GM12878 (cell line): ENCODE results near the gene ANKRD40CL. TPM values are rescaled to one million over a fixed set of nuclear protein-coding genes. Genes with fewer than 3 reads are reported as not detected.

Source experiments
- ATAC-seq: fragments of 200-7000 bp; cut with Tn5 transposase; 3 replicates; pipeline ENCODE4 v1.9.1; 2020; ENCODE audit warnings: mild to moderate bottlenecking, moderate library complexity
- BruUV-seq: library from RNA; stranded (reverse); fragments of 400-500 nt; replicated peaks from 2 replicates; lab custom pipeline; 2021; lab: Mats Ljungman, UMichigan
- CTCF ChIA-PET: fragments of 300-600 bp; sonication (Branson Sonifier 250); formaldehyde crosslinking; extraction: SDS; loops from one replicate; lab custom pipeline; 2021; ENCODE audit warnings: inconsistent platforms; lab: Yijun Ruan, JAX
- POLR2A ChIA-PET: fragments of 350-600 bp; formaldehyde crosslinking; extraction: SDS; loops from one replicate; lab custom pipeline; 2021; ENCODE audit warnings: inconsistent platforms; lab: Charles Lee
- RAD21 ChIA-PET: fragments of 300-600 bp; sonication (Branson Sonifier 250); formaldehyde crosslinking; loops from one replicate; lab custom pipeline; 2023; ENCODE audit warnings: antibody characterized with exemption; ENCODE audit not compliant: unreplicated experiment; lab: Charles Lee
- SMC1A ChIA-PET: fragments of 300-600 bp; sonication (Branson Sonifier 250); formaldehyde crosslinking; loops from one replicate; lab custom pipeline; 2023; ENCODE audit not compliant: unreplicated experiment, uncharacterized antibody; lab: Charles Lee
- DNase-seq: peaks from one replicate; pipeline ENCODE4 v3.0.0-alpha.2; 2011; ENCODE audit warnings: low read depth, low spot score
- FAIRE-seq: peaks from 3 replicates; lab custom pipeline; 2011; peaks lifted over from hg19 to GRCh38; lab: Jason Lieb, UNC
- H2AFZ ChIP-seq: 2 replicates; pipeline ENCODE4 v1.6.0; 2011; ENCODE audit warnings: low read depth, low read length, control low read depth; ENCODE audit not compliant: control insufficient read depth
- H3K27ac ChIP-seq: 2 replicates; pipeline ENCODE4 v1.5.1; 2011; ENCODE audit warnings: control low read depth; ENCODE audit not compliant: control insufficient read depth, insufficient read depth
- H3K27me3 ChIP-seq, 2 experiments: replicated peaks in 1 of 2; 2 replicates each; pipeline versions ENCODE4 v1.6.0 to v1.6.1; 2011; ENCODE audit warnings: low read length in 1 of 2; ENCODE audit not compliant: control insufficient read depth in 2 of 2, insufficient read depth in 2 of 2
- H3K36me3 ChIP-seq, 2 experiments: 2 replicates each; pipeline ENCODE4 v1.5.1; 2011; ENCODE audit warnings: low read length in 1 of 2; ENCODE audit not compliant: control insufficient read depth in 2 of 2, insufficient read depth in 2 of 2
- H3K4me1 ChIP-seq: 2 replicates; pipeline ENCODE4 v1.6.1; 2011; ENCODE audit warnings: mild to moderate bottlenecking, low read length, moderate library complexity, mixed read lengths; ENCODE audit not compliant: control insufficient read depth, insufficient read depth
- H3K4me2 ChIP-seq: 2 replicates; pipeline ENCODE4 v1.6.0; 2011; ENCODE audit warnings: control low read depth; ENCODE audit not compliant: control insufficient read depth, insufficient read depth
- H3K4me3 ChIP-seq: fragments of 200-600 bp; sonication (generic); 2 replicates; pipeline ENCODE4 v1.5.1; 2016
- H3K79me2 ChIP-seq: 2 replicates; pipeline ENCODE4 v1.6.0; 2011; ENCODE audit warnings: low read length; ENCODE audit not compliant: control insufficient read depth, insufficient read depth
- H3K9ac ChIP-seq: 2 replicates; pipeline ENCODE4 v1.8.0; 2011; ENCODE audit warnings: low read length, control low read depth, mixed read lengths; ENCODE audit not compliant: control insufficient read depth, insufficient read depth
- H3K9me3 ChIP-seq: replicated peaks from 3 replicates; pipeline ENCODE4 v1.5.1; 2011; ENCODE audit warnings: mild to moderate bottlenecking, low read length; ENCODE audit not compliant: control insufficient read depth, insufficient read depth
- H4K20me1 ChIP-seq: 2 replicates; pipeline ENCODE4 v1.6.0; 2011; ENCODE audit not compliant: control insufficient read depth, insufficient read depth
- ASH2L ChIP-seq: fragments of 300-600, 200-600 bp; sonication (generic); IDR thresholded peaks from 2 replicates; pipeline ENCODE4 v1.6.1; 2017; ENCODE audit warnings: low read depth, mild to moderate bottlenecking, borderline replicate concordance
- CHD1 ChIP-seq: IDR thresholded peaks from 2 replicates; pipeline ENCODE4 v1.6.1; 2012; ENCODE audit warnings: low read depth, low read length, improper control_type of control experiment
- EP300 ChIP-seq, 2 experiments: fragments of 150-350 bp in 1 of 2; IDR thresholded peaks; 2 replicates each; pipeline ENCODE4 v1.6.1; 2011 to 2012; ENCODE audit warnings: low read depth in 2 of 2, low read length in 2 of 2, borderline replicate concordance in 1 of 2, improper control_type of control experiment in 1 of 2, inconsistent platforms in 1 of 2; ENCODE audit not compliant: control insufficient read depth in 1 of 2
- GABPA ChIP-seq: IDR thresholded peaks from 2 replicates; pipeline ENCODE4 v1.6.1; 2014; ENCODE audit warnings: antibody characterized with exemption, low read depth, mild to moderate bottlenecking, inconsistent platforms
- SIN3A ChIP-seq: IDR thresholded peaks from 2 replicates; pipeline ENCODE4 v1.6.1; 2012; ENCODE audit warnings: low read depth, low read length, improper control_type of control experiment
- WGBS: methylation state at CpG from one replicate; pipeline ENCODE4 v1.1.6; 2016; ENCODE audit warnings: low lambda C conversion rate; ENCODE audit not compliant: insufficient replicate concordance, insufficient coverage; ENCODE audit errors: missing lambda C conversion rate; 5-methylcytosine and 5-hydroxymethylcytosine counted together
- in situ Hi-C: fragments of 300-500 bp; cut with MboI; formaldehyde crosslinking; loops from 9 replicates; pipeline ENCODE4 v1.14.3; 2018; ENCODE audit warnings: mixed read lengths
- intact Hi-C: fragments of 100-400 bp; cut with micrococcal nuclease; formaldehyde crosslinking; loops from one replicate; pipeline ENCODE4 v1.14.2; 2022; ENCODE audit not compliant: unreplicated experiment
- polyA plus RNA-seq, 11 experiments: library from polyadenylated mRNA; depleted of rRNA in 4 of 11; unstranded in 6 of 11; stranded (reverse) in 5 of 11; fragments of >200 nt; fragmentation: Nextera tagmentation in 4 of 11; fragmentation: Illumina TruSeq in 1 of 11; extraction: Ambion mirVana in 4 of 11; extraction: Trizol in 1 of 11; gene quantifications; 1 replicate in 1 of 11; 2 replicates in 10 of 11; pipeline versions ENCODE4 v1.2.1 to v1.2.3, GENCODE V29; 2011 to 2016; ENCODE audit warnings: inconsistent platforms in 2 of 11, missing spikeins in 2 of 11, low read depth in 1 of 11
- total RNA-seq, 4 experiments: library from RNA; depleted of rRNA in 3 of 4; stranded (reverse); fragments of >200 nt in 3 of 4; fragmentation: Illumina TruSeq in 1 of 4; extraction: Trizol in 1 of 4; gene quantifications; 2 replicates each; pipeline versions ENCODE4 v1.2.1 to v1.2.3, GENCODE V29; 2013 to 2021
- TF ChIP-seq, protein P1 (sequence below), 3 experiments: IDR thresholded peaks in 2 of 3; conservative IDR thresholded peaks in 1 of 3; 2 replicates each; pipeline ENCODE4 v1.5.1; 2011; ENCODE audit warnings: low read depth in 3 of 3, low read length in 3 of 3, mild to moderate bottlenecking in 3 of 3, control low read depth in 2 of 3, moderate library complexity in 2 of 3, inconsistent platforms in 1 of 3, mixed read lengths in 1 of 3; ENCODE audit not compliant: control insufficient read depth in 2 of 3, insufficient read depth in 1 of 3; ENCODE audit errors: extremely low read depth in 1 of 3

Gene ANKRD40CL
- total and polyA plus RNA-seq, 10 of the 15 experiments (the other 5 are each of a cell fraction or from before 2014, with no cell fraction given) = not detected

DNA sequence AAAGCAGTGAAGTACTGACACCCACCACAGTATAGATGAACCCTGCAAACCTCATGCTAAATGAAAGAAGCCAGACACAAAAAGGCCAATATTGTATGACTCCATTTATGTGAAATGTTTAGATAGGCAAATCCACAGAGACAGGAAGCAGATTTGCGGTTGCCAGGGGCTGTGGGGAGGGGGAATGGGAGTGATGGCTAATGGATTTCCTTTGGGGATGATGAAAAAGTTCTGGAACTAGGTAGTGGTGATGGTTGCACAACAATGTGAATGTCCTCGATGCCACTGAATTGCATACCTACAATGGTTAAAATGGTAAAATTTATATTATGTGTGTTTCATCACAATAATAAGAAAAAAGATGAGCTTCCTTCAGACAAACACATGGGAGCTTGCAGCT, 39.7 kb upstream of the ANKRD40CL start (continued):
- TF ChIP-seq ASH2L = no peak
- no peak for TF ChIP-seq CHD1
- TF ChIP-seq EP300 (IDR thresholded peaks at IDR 0.05; ENCODE audit: borderline replicate concordance in 1 of 2, control insufficient read depth in 1 of 2, low read depth in 2 of 2, low read length in 2 of 2) = no peak

- RAD21 ChIA-PET = no interaction called here
- intact Hi-C loops = no loop called here
- FAIRE-seq (no peak), DNase-seq (no peak), ATAC-seq (no peak)
- no peak overlapping the region for H3K4me3 ChIP-seq
- no TSS peak for BruUV-seq
- H3K4me1 ChIP-seq = no peaks in the 10 kb centered on the region
- no peak overlapping the region for H3K27ac ChIP-seq
- no peaks in the 10 kb centered on the region for H3K9me3 ChIP-seq
- no peaks in the 10 kb centered on the region for H3K27me3 ChIP-seq
- H3K4me2 ChIP-seq = no peak overlapping the region
- no peaks in the 10 kb centered on the region for H3K79me2 ChIP-seq
- H2AFZ ChIP-seq = no peak overlapping the region
- POLR2A ChIA-PET = interaction anchor here (0.9 kb wide), 1 partner anchor 24 kb away, joined by 4 read pairs; no protein-coding TSS in a partner anchor
- no peaks in the 10 kb centered on the region for H4K20me1 ChIP-seq
- TF ChIP-seq GABPA = no peak
- TF ChIP-seq, protein P1, sequence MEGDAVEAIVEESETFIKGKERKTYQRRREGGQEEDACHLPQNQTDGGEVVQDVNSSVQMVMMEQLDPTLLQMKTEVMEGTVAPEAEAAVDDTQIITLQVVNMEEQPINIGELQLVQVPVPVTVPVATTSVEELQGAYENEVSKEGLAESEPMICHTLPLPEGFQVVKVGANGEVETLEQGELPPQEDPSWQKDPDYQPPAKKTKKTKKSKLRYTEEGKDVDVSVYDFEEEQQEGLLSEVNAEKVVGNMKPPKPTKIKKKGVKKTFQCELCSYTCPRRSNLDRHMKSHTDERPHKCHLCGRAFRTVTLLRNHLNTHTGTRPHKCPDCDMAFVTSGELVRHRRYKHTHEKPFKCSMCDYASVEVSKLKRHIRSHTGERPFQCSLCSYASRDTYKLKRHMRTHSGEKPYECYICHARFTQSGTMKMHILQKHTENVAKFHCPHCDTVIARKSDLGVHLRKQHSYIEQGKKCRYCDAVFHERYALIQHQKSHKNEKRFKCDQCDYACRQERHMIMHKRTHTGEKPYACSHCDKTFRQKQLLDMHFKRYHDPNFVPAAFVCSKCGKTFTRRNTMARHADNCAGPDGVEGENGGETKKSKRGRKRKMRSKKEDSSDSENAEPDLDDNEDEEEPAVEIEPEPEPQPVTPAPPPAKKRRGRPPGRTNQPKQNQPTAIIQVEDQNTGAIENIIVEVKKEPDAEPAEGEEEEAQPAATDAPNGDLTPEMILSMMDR (IDR thresholded peaks at IDR 0.05 in 2 of 3, conservative IDR thresholded peaks at IDR 0.05 in 1 of 3; ENCODE audit: control insufficient read depth in 2 of 3, extremely low read depth in 1 of 3, insufficient read depth in 1 of 3, low read depth in 3 of 3, low read length in 3 of 3) = peak in 1 of 3 experiments; percentile 6; a peak in 1 of 6 replicates
- no peak for TF ChIP-seq SIN3A
- H3K36me3 ChIP-seq = no peaks in the 10 kb centered on the region
- 47% methylated on average over 11 of the region's 11 CpGs for WGBS
- H3K9ac ChIP-seq = no peak overlapping the region
- in situ Hi-C loops = no loop called here
- SMC1A ChIA-PET = no interaction called here
- CTCF ChIA-PET = interaction anchor here (0.5 to 1.6 kb wide), 5 partner anchors 43 to 285 kb away, joined by 3 to 4 read pairs (median 3); no protein-coding TSS in a partner anchor
Measured at GRCh38 chr17:50806141-50806643, 38.9 kb upstream of the ANKRD40CL start.
